OCI-M2 (cell line): ENCODE results near the gene SETD2.
"Not testable (repeated sequence)": the region's sequence is repeated elsewhere in the genome, so short reads cannot be mapped to it uniquely, and the experiment has no call there.

Experiments
- DNase-seq: peaks from one replicate; lab custom pipeline; 2025; ENCODE audit not compliant: unreplicated experiment; lab: John Stamatoyannopoulos, UW

Gene SETD2

GRCh38 chr3:47149339-47149933 is 14.5 kb downstream of the SETD2 start:
- DNase-seq = no peak

- DNase-seq = no peak
Observed at GRCh38 chr3:47145272-47145671, 18.6 kb downstream of the SETD2 start.

- no peak for DNase-seq
Observed at GRCh38 chr3:47143068-47143467, 20.8 kb downstream of the SETD2 start.

GRCh38 chr3:47142536-47142935 is 21.4 kb downstream of the SETD2 start:
- not testable (repeated sequence) for DNase-seq

GRCh38 chr3:47140973-47141461 is 22.9 kb downstream of the SETD2 start:
- not testable (repeated sequence) for DNase-seq

- not testable (repeated sequence) for DNase-seq
Observed at GRCh38 chr3:47140553-47140952, 23.4 kb downstream of the SETD2 start.

- no peak for DNase-seq
Observed at GRCh38 chr3:47134311-47134710, 29.6 kb downstream of the SETD2 start.

GRCh38 chr3:47133641-47134040 is 30.3 kb downstream of the SETD2 start:
- DNase-seq = no peak

GRCh38 chr3:47130557-47130956 is 33.4 kb downstream of the SETD2 start:
- DNase-seq = no peak

GRCh38 chr3:47128137-47128536 is 35.8 kb downstream of the SETD2 start:
- DNase-seq = no peak

- no peak for DNase-seq
Observed at GRCh38 chr3:47123857-47124256, 40.1 kb downstream of the SETD2 start.

- DNase-seq = no peak
Observed at GRCh38 chr3:47121409-47121808, 42.5 kb downstream of the SETD2 start.

- no peak for DNase-seq
Observed at GRCh38 chr3:47120138-47120537, 43.8 kb downstream of the SETD2 start.

- not testable (repeated sequence) for DNase-seq
Observed at GRCh38 chr3:47119387-47119786, 44.5 kb downstream of the SETD2 start.

- DNase-seq = no peak
Observed at GRCh38 chr3:47117807-47118364, 46.0 kb downstream of the SETD2 start.

- DNase-seq = not testable (repeated sequence)
Observed at GRCh38 chr3:47115524-47115923, 48.4 kb downstream of the SETD2 start.

GRCh38 chr3:47113669-47114365 is 50.1 kb downstream of the SETD2 start:
- DNase-seq = no peak

- DNase-seq = no peak
Observed at GRCh38 chr3:47112997-47113396, 50.9 kb downstream of the SETD2 start.

GRCh38 chr3:47109393-47109792 is 54.5 kb downstream of the SETD2 start:
- DNase-seq = no peak

GRCh38 chr3:47108546-47108945 is 55.4 kb downstream of the SETD2 start:
- DNase-seq = no peak

GRCh38 chr3:47104259-47104658 is 59.7 kb downstream of the SETD2 start:
- DNase-seq = no peak

GRCh38 chr3:47103619-47104018 is 60.3 kb downstream of the SETD2 start:
- DNase-seq = no peak
